DOHH2 (cell line): ENCODE measurements around the gene FOXD2.

Experiments
- H3F3A ChIP-seq: fragments of 200-600 bp; sonication (generic), shearing (Covaris generic); 2 replicates; pipeline ENCODE4 v1.6.0; 2016; ENCODE audit warnings: antibody characterized with exemption, mild to moderate bottlenecking; ENCODE audit not compliant: control insufficient read depth, insufficient read depth
- H3K27ac ChIP-seq: fragments of 200-600 bp; sonication (generic); 2 replicates; pipeline ENCODE4 v1.5.1; 2014; ENCODE audit warnings: low read depth, mild to moderate bottlenecking, low read length, moderate library complexity
- H3K27me3 ChIP-seq: fragments of 200-600 bp; sonication (generic); 2 replicates; pipeline ENCODE4 v1.6.1; 2014; ENCODE audit warnings: mild to moderate bottlenecking, low read length, mixed read lengths; ENCODE audit not compliant: control insufficient read depth
- H3K36me3 ChIP-seq: fragments of 200-600 bp; sonication (generic); 2 replicates; pipeline ENCODE4 v1.6.1; 2014; ENCODE audit warnings: mild to moderate bottlenecking, low read length, moderate library complexity, mixed read lengths; ENCODE audit not compliant: control insufficient read depth
- H3K4me1 ChIP-seq: fragments of 200-600 bp; sonication (generic); 2 replicates; pipeline ENCODE4 v1.6.1; 2014; ENCODE audit warnings: mild to moderate bottlenecking, low read length, mixed read lengths; ENCODE audit not compliant: control insufficient read depth
- H3K4me2 ChIP-seq: fragments of 200-600 bp; sonication (generic); 2 replicates; pipeline ENCODE4 v1.6.0; 2014; ENCODE audit warnings: mild to moderate bottlenecking, low read length, moderate library complexity
- H3K4me3 ChIP-seq: fragments of 200-600 bp; sonication (generic); 2 replicates; pipeline ENCODE4 v1.5.1; 2014; ENCODE audit warnings: mild to moderate bottlenecking, low read length, mixed read lengths
- H3K79me2 ChIP-seq: fragments of 200-600 bp; sonication (generic); 2 replicates; pipeline ENCODE4 v1.6.1; 2014; ENCODE audit warnings: mild to moderate bottlenecking, low read length, mixed read lengths; ENCODE audit not compliant: control insufficient read depth
- H3K9me2 ChIP-seq: fragments of 200-600 bp; sonication (generic); replicated peaks from 2 replicates; pipeline ENCODE4 v1.6.1; 2014; ENCODE audit warnings: mild to moderate bottlenecking, low read length, mixed read lengths; ENCODE audit not compliant: control insufficient read depth
- H3K9me3 ChIP-seq: fragments of 200-600 bp; sonication (generic); 2 replicates; pipeline ENCODE4 v1.6.1; 2014; ENCODE audit warnings: antibody characterized with exemption, low read length, mixed read lengths; ENCODE audit not compliant: control insufficient read depth, insufficient read depth
- H4K20me1 ChIP-seq: fragments of 200-600 bp; sonication (generic); 2 replicates; pipeline ENCODE4 v1.6.0; 2014; ENCODE audit warnings: low read depth, mild to moderate bottlenecking, antibody characterized with exemption, low read length, moderate library complexity; ENCODE audit not compliant: control insufficient read depth, insufficient read depth
- EZH2phosphoT487 ChIP-seq: fragments of 200-600 bp; sonication (generic); IDR thresholded peaks from 2 replicates; pipeline ENCODE4 v1.6.1; 2017; ENCODE audit warnings: borderline replicate concordance, mild to moderate bottlenecking, antibody characterized with exemption, low read length, moderate library complexity, mixed read lengths
- TF ChIP-seq, protein P1 (sequence below): fragments of 200-600 bp; sonication (generic); IDR thresholded peaks from one replicate; pipeline ENCODE4 v1.5.1; 2014; ENCODE audit warnings: antibody characterized with exemption, mild to moderate bottlenecking, low read depth, low read length; ENCODE audit not compliant: poor library complexity, severe bottlenecking

Gene FOXD2

DNA sequence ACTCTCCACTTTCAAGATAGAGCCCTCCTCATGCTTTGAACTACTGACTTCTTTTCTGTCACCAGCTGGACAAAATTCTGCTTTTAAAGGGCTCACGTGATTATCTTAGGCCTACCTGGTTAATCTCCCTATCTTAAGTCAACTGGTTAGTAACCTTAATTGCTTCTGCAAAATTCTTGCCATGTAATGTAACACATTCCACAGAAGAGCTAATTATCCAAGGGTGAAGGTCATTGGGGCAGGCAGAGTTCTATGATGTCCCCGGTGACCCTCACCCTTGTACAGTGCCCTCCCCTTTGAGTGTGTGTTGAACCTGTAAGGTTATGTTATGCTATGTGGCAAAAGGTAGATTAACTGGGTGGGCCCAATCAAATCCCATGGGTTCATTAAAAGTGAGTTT is 47.0 kb upstream of the FOXD2 start:
- H3F3A ChIP-seq = no peaks in the 10 kb centered on the region
- peaks cover 4% of the 10 kb centered on the region; the same call in 1 of the 2 replicates for H4K20me1 ChIP-seq
- H3K27ac ChIP-seq = no peak overlapping the region
- no peaks in the 10 kb centered on the region for H3K36me3 ChIP-seq
- H3K4me1 ChIP-seq = no peaks in the 10 kb centered on the region
- H3K4me3 ChIP-seq = no peak overlapping the region
- no peak overlapping the region for H3K4me2 ChIP-seq
- no peaks in the 10 kb centered on the region for H3K9me2 ChIP-seq
- no peaks in the 10 kb centered on the region for H3K27me3 ChIP-seq
- H3K79me2 ChIP-seq = no peaks in the 10 kb centered on the region
- no peaks in the 10 kb centered on the region for H3K9me3 ChIP-seq
- no peak for TF ChIP-seq EZH2phosphoT487
- TF ChIP-seq, protein P1, sequence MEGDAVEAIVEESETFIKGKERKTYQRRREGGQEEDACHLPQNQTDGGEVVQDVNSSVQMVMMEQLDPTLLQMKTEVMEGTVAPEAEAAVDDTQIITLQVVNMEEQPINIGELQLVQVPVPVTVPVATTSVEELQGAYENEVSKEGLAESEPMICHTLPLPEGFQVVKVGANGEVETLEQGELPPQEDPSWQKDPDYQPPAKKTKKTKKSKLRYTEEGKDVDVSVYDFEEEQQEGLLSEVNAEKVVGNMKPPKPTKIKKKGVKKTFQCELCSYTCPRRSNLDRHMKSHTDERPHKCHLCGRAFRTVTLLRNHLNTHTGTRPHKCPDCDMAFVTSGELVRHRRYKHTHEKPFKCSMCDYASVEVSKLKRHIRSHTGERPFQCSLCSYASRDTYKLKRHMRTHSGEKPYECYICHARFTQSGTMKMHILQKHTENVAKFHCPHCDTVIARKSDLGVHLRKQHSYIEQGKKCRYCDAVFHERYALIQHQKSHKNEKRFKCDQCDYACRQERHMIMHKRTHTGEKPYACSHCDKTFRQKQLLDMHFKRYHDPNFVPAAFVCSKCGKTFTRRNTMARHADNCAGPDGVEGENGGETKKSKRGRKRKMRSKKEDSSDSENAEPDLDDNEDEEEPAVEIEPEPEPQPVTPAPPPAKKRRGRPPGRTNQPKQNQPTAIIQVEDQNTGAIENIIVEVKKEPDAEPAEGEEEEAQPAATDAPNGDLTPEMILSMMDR = no peak

DNA sequence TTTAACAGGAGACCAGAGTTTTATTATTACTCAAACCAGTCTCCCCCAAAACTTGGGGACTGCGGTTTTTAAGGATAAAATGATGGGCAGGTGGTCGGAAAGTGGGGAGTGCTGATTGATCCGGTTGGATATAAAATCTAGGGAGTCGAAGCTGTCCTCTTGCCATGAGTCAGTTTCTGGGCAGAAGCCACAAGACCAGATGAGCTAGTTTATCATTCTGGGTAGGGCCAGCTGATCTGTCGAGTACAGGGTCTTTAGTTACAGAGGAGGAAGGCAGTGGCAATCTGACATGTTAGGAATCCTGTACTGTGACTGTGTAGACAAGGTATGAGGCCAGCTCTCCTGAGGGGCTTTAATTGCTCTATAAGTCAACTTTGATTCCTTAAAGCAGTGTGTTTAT is 44.7 kb upstream of the FOXD2 start:
- no peaks in the 10 kb centered on the region for H3K36me3 ChIP-seq
- TF ChIP-seq, protein P1 = no peak
- no peak for TF ChIP-seq EZH2phosphoT487

DNA sequence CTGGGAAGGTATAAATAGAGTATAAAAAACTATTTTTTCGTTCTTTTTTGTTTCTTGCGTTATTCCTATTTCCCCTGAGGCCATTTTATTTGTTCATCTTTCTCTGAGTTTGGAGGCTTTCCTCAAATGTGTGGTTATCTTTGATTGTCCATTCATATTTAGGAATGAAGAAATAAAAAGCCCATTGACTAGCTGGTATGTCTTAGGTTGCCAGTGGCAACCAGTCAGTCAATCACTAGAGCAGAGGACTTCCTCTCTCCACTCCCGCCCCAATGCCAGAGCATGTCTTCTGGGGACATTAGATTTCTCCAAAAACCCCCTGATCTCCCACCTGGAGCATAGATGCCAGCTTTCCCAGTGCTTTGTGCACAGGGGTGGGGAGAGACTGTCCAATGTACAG is 42.4 kb upstream of the FOXD2 start:
- TF ChIP-seq, protein P1 = no peak
- no peak for TF ChIP-seq EZH2phosphoT487
- Histone ChIP-seq H3K4me2 (no peak overlapping the region), H4K20me1 (no peaks in the 10 kb centered on the region), H3F3A (no peaks in the 10 kb centered on the region), H3K79me2 (no peaks in the 10 kb centered on the region), H3K4me3 (no peak overlapping the region), H3K27ac (no peak overlapping the region), H3K27me3 (no peaks in the 10 kb centered on the region), H3K4me1 (peaks cover 10% of the 10 kb centered on the region), H3K9me2 (no peaks in the 10 kb centered on the region), H3K9me3 (no peaks in the 10 kb centered on the region), H3K36me3 (no peaks in the 10 kb centered on the region)

More for the DNA sequence above, 44.7 kb upstream of the FOXD2 start:
- Histone ChIP-seq H3K79me2 (no peaks in the 10 kb centered on the region), H4K20me1 (peaks cover 4% of the 10 kb centered on the region; the same call in 1 of the 2 replicates), H3K4me2 (no peak overlapping the region), H3K9me3 (no peaks in the 10 kb centered on the region), H3K4me3 (no peak overlapping the region), H3K9me2 (no peaks in the 10 kb centered on the region), H3F3A (no peaks in the 10 kb centered on the region), H3K27ac (no peak overlapping the region), H3K27me3 (no peaks in the 10 kb centered on the region), H3K4me1 (no peaks in the 10 kb centered on the region)
